ENCODE measurements around the gene MEGF6. TPM values are rescaled to one million over a fixed set of nuclear protein-coding genes. Genes with fewer than 3 reads are reported as not detected.
A peak's percentile ranks its signal among the peaks of the same experiment; 100 is the strongest.

Gene MEGF6
- total and polyA plus RNA-seq, 2 of the 8 experiments (the other 6 are each of a cell fraction or from before 2014, with no cell fraction given): 4.1 to 14.8 TPM

DNA sequence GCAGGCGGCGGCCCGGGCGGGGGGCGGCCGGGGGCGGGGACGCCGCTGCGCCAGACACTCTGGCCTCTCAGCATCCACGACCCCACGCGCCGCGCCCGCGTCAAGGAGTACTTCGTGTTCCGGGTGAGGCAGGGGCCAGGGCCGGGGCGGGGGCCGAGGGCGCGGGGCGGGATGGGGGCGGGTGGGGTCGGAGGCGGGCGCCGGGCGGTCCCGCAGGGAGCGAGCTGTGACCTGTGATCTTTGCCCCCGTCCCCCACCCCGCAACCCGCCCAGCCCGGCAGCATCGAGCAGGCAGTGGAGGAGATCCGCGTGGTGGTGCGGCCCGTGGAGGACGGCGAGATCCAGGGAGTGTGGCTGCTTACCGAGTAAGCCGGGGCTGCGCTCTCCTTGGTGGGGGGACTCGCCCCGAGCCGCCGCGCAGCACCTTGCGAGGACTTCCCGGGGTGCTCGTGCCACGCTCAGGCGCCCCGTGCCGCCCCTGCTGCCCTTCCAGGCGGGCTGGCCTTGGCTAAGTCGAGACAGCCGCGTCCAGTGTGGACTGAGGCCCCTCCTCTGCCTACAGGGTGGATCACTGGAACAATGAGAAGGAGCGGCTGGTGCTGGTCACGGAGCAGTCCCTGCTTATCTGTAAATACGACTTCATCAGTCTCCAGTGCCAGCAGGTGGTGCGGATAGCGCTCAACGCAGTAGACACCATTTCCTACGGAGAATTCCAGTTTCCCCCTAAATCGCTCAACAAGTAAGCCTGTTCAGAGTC is 14.0 kb upstream of the MEGF6 start:
- H3K4me3 ChIP-seq (ENCODE audit: extremely low read depth in 1 of 4, insufficient read depth in 2 of 4, low read depth in 3 of 4, low read length in 4 of 4): peak overlapping the region; percentile 63 to 90 (median 80)
- no peak overlapping the region for H3K56ac ChIP-seq (replicated peaks; ENCODE audit: insufficient read length, low read depth, low read length)
- H3K79me2 ChIP-seq (ENCODE audit: control insufficient read depth in 1 of 2, insufficient read depth in 2 of 2, low read length in 2 of 2): no peaks in the 10 kb centered on the region; a peak in 1 of 4 replicates
- FAIRE-seq (no peak), DNase-seq (ENCODE audit: low read depth in 1 of 2, low spot score in 2 of 2) (no peak)
- H2BK20ac ChIP-seq (ENCODE audit: low read length): no peak overlapping the region
- peaks cover 11% of the 10 kb centered on the region for H3K23me2 ChIP-seq (ENCODE audit: low read depth, low read length)
- H2BK5ac ChIP-seq (ENCODE audit: low read depth, low read length): no peak overlapping the region
- WGBS, 2 experiments (ENCODE audit: extremely low coverage in 1 of 2, insufficient coverage in 1 of 2, insufficient read length in 1 of 2, insufficient replicate concordance in 2 of 2, low coverage in 1 of 2, low lambda C conversion rate in 2 of 2, missing lambda C conversion rate in 1 of 2): 11% methylated on average over 22 of the region's 71 CpGs; no CpG with 5 or more reads in 1 of the 2 experiments
- no peak overlapping the region for H2BK12ac ChIP-seq (ENCODE audit: low read depth, low read length)
- no peak overlapping the region for H2BK120ac ChIP-seq (replicated peaks; ENCODE audit: low read depth, low read length)
- peak overlapping the region; percentile 87 to 94 for H3K4me2 ChIP-seq (ENCODE audit: insufficient read depth in 1 of 2, low read depth in 2 of 2, low read length in 2 of 2)
- no peak overlapping the region for H2BK15ac ChIP-seq (ENCODE audit: low read length)
- H3K4me1 ChIP-seq (replicated peaks in 1 of 4; ENCODE audit: control insufficient read depth in 3 of 4, insufficient read depth in 4 of 4, low read length in 3 of 4): peaks cover 0 to 12% (median 2%) of the 10 kb centered on the region in 4 experiments; a peak in 6 of 7 replicates
- H3K27me3 ChIP-seq (replicated peaks in 1 of 4; ENCODE audit: control insufficient read depth in 3 of 4, extremely low read depth in 1 of 4, insufficient read depth in 3 of 4, low read length in 3 of 4): no peaks in the 10 kb centered on the region
- H4K8ac ChIP-seq (ENCODE audit: extremely low read depth, insufficient read depth, low read length): peak overlapping the region; percentile 14; the same call in 1 of the 2 replicates
- H4K20me1 ChIP-seq (replicated peaks in 1 of 2; ENCODE audit: control insufficient read depth in 1 of 2, insufficient read depth in 2 of 2, low read length in 2 of 2): peaks cover 3 to 7% of the 10 kb centered on the region in 2 experiments
- TF ChIP-seq KDM4A (IDR thresholded peaks at IDR 0.05; ENCODE audit: low read depth, low read length, severe bottlenecking) (peak; percentile 21), GTF2F1 (IDR thresholded peaks at IDR 0.05; ENCODE audit: borderline replicate concordance, low read depth, low read length) (no peak), SIN3A (conservative IDR thresholded peaks at IDR 0.05 in 1 of 2, IDR thresholded peaks at IDR 0.05 in 1 of 2; ENCODE audit: low read depth in 1 of 2, low read length in 2 of 2) (0 out of 4 replicates have a peak, but pooled peaks of 1 of the 2 experiments have one; percentile 22)
- H3K27ac ChIP-seq (ENCODE audit: low read depth, low read length): no peak overlapping the region
- H4K5ac ChIP-seq (ENCODE audit: insufficient read length, low read depth, low read length): no peak overlapping the region
- H3K9me3 ChIP-seq (ENCODE audit: insufficient read depth in 2 of 2, low read depth in 1 of 2, low read length in 1 of 2): no peaks in the 10 kb centered on the region
- H2AK5ac ChIP-seq (ENCODE audit: low read depth, low read length): no peak overlapping the region
- CTCF ChIA-PET (ENCODE audit: partially characterized antibody): interaction anchor here (0.6 to 1.1 kb wide), 2 partner anchors 16 to 172 kb away, joined by 3 to 4 read pairs; no protein-coding TSS in a partner anchor
- H3K79me1 ChIP-seq (ENCODE audit: low read depth, low read length): no peaks in the 10 kb centered on the region
- no peak overlapping the region for H3K23ac ChIP-seq (ENCODE audit: insufficient read length)
- peaks cover 0 to 26% (median 8%) of the 10 kb centered on the region in 4 experiments; a peak in 6 of 8 replicates for H3K36me3 ChIP-seq (ENCODE audit: control insufficient read depth in 2 of 4, insufficient read depth in 4 of 4, low read length in 3 of 4)
- no peak overlapping the region for H3K18ac ChIP-seq (ENCODE audit: extremely low read depth, low read length)
- H3K14ac ChIP-seq (ENCODE audit: insufficient read length): no peak overlapping the region
- H2AFZ ChIP-seq (ENCODE audit: low read length): no peak overlapping the region
- H3K4ac ChIP-seq (replicated peaks; ENCODE audit: insufficient read length, low read depth, low read length): no peak overlapping the region
- peak overlapping the region; percentile 16 to 62 (median 56); a peak in 6 of 7 replicates for H3K9ac ChIP-seq (replicated peaks in 1 of 4; ENCODE audit: extremely low read depth in 1 of 4, low read depth in 3 of 4, low read length in 3 of 4)
- POLR2A ChIA-PET (ENCODE audit: partially characterized antibody): interaction anchor here (1.4 kb wide), 1 partner anchor 10 kb away, joined by 3 read pairs; no protein-coding TSS in a partner anchor
- H4K91ac ChIP-seq (replicated peaks; ENCODE audit: insufficient read length, low read length): no peak overlapping the region

Measured in H1 (cell line).